Hematopoietic multipotent progenitor cell (in vitro differentiated cells): ENCODE data around the gene SLC6A19. TPM values are rescaled to one million over a fixed set of nuclear protein-coding genes. Genes with fewer than 3 reads are reported as not detected.

ENCODE experiments used
- DNase-seq, 3 donors: peaks; one replicate each; pipeline ENCODE4 v3.0.0-alpha.2; 2011 to 2015; ENCODE audit warnings: low read depth in 2 of 3, low spot score in 2 of 3
- total RNA-seq: library from RNA; depleted of rRNA; stranded (reverse); fragments of >200 nt; gene quantifications from one replicate; pipeline ENCODE4 v1.2.3, GENCODE V29; 2012

Gene SLC6A19
- total RNA-seq, 1 donor = under 0.01 TPM

DNA sequence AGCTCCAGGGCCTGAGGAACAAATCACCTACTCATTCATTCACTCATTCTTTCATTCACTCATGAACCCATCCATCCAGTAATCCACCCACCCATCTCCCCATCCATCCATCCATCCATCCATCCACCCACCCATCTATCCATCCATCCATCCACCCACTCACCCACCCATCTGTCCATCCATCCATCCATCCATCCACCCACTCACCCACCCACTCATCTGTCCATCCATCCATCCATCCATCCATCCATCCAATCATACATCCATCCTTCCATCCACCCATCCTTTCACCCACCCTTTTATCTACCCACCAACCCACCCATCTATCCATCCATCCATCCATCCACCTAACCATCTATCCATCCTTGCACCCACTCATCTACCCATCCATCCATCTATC is 35.5 kb upstream of the SLC6A19 start:
- no peak for DNase-seq

DNA sequence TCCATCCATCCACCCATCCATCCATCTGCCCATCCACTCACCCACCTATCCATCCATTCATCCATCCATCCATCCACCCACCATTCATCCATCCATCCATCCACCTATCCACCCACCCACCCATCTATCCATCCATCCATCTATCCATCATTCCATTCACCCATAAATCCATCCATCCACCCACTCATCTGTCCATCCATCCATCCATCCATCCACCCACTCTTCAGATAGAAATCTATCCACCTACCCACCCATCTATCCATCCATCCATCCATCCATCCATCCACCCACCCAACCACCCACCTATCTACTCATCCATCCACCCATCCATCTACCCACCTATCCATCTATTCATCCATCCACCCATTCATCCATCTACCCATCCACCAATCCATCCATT is 35.0 kb upstream of the SLC6A19 start:
- no peak for DNase-seq

DNA sequence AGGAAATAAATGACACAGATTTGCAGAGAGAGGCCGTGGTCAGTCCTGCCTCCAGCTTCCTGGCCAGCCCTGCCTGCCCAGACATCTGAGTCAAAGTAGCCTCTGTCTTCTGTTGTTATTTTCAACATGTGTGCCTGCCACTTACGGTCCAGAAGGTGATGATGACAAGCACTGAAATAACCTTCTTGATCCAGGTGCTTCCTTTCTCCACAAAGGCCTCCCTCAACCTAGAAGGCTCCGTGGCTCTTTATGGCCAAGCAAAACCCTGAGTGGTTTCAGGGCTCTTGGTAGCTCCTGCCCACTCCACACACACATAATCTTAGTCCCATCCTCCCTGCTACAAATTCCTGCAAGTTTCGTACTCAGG is 34.1 kb upstream of the SLC6A19 start:
- DNase-seq = no peak

DNA sequence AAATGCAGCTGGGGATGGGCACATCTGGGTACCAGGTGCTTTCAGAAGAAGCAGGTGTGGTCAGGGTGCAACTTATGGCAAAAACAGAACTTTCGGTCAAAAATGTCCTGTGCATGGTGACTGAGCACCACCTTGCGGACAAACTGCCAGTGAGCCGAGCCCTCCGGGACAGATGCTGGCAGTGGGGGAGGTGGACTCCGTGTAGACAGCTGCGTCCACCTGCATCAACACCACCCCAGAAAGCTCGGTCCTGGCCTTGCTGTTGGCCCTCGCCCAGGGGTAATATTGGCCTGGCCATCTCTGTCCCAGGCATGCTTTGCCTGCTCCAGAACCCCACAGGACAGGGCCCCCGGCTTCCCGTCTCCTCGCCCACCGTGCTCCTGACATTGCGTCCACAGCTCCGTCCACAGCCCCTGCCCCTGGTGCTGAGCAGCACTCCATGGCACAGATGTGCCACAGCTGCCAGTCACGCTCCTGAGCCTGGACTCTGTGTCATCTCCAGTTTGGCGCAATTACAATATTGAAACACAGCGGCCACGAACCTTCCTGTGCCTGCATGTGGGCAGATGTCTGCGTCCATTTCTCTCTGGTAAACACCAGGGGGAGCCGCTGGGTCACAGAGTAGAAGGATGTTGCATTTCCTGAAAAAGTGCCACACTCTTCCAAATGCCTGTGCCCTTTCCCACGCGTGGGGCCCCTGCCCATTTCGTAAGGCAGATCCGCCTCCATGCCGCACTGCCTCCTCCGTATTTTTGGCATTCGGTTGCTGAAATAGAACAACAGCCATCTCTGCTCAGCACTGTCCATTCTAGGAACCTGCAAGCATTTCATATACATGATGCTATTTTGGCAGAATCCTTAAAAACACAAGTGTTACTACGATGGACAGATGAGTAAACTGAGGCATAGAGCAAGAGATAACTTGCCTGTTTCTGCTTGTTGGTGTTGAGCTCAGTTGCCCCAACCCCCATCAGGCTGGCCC is 33.4 kb upstream of the SLC6A19 start:
- DNase-seq = peak; percentile 53 to 77 (median 70)

DNA sequence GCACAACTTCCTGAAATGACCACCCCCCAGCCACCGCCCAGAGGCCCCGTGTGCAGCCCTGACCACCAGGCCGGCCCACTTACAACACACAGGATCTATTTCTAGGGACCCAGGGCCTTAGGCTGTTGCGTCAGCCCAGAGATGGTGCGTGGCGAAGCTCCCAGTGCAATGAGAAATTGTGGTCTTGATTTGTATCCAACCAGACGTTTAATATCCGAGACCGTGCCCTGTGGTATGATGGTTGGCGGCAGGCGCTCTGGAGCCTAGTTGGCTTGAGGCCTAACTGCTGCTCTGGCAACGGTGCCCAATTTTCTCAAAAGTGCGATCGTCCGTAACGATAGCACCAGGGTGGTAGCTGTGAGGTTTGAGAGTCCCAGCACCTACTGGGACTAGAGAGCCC is 32.6 kb upstream of the SLC6A19 start:
- DNase-seq = no peak

DNA sequence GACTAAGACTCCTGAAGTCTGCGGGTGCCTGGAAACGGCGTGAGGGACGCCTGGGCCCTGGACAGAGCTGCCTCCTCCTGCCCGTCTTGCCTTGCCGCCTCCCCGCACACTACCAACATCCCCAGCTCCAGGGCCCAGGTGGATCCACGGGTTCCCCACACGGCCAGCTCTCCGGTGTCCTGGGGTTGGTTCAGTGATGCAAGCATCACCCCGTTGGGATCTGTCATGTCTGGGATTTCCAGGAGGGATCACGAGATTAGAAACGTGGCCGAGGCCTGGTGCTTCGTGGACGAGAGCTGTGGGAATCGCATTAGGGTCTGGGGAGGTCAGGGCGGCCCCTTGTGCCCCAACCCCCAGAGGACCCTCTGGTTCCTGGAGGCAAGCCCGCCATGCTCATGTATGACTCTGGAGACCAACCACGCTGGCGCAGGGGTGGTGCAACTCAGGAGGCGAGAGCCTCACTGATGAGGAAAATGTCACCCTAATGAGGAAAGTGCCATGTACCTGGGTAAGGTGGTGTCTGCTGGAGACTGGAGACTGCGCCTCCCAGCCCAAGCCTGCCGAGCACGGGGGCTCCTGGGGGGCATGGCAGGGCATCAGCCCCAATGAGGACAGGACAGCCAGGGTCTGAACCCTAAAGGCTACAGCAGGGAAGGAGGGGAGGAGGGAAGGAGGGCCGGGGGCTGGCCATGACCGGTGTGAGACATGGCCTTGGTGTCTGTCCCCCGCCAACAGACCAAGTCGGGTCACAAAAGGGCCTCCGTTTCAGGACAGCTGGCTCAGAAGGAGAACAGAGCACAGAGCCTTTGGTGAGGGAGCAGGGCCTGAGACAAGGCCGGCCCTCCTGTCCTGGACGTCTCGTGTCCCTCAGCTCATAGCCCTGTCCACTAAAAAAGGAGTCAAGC is 31.9 kb upstream of the SLC6A19 start:
- no peak for DNase-seq

DNA sequence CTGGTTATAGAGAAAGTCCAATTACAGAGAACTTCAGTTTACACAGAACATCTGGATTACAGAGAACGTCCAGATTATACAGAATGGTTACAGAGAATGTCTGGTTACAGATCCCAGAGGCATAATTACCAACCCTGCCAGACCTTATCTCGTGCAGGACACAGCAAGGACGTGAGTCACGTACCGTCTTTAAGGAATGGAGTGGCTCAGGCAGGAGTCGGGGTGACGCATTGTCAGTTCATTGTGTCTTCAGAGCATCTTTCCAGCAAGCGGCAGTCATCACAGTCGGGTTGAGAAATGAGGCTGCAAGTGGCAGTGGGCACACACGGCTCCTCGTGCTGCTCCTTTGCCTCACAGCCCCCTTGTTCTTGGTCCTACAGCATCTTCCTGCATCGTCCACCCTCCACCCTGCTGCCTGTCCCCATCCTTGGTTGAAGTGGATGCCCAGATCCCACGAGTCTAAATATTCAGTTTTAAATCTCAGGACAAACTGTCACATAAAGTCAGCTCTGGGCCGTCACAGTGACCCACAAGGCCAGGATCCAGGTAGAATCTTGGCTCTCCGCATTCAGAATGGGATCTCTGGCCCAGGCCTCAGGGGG is 30.0 kb upstream of the SLC6A19 start:
- DNase-seq = no peak

DNA sequence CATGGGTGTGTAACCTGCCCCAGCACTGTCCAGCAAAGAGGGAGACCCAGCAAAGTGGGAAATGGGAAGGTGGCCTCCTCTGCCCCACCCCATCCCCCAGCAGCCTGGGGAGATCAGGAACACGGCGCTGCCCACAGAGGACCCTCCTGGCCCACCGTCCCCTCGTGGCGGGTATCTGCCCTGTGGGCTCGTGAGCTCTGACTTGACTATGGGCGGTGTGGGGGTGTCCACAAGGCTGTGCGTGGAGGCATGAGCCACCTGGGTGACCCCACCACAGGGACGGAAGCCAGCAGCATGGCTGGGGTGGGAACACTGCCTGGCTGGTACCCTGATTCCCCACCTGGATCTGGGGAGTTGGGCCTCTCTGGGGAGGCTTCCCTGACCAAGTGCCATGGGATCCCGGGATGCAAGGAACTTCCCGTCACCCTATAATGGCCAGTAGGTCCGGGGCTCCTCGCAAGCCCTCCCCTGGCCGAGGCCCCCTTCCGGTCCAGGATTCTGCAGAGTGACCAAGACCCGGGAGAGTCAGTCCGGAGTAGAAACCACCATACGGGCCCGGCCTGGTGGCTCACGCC is 29.3 kb upstream of the SLC6A19 start:
- no peak for DNase-seq

DNA sequence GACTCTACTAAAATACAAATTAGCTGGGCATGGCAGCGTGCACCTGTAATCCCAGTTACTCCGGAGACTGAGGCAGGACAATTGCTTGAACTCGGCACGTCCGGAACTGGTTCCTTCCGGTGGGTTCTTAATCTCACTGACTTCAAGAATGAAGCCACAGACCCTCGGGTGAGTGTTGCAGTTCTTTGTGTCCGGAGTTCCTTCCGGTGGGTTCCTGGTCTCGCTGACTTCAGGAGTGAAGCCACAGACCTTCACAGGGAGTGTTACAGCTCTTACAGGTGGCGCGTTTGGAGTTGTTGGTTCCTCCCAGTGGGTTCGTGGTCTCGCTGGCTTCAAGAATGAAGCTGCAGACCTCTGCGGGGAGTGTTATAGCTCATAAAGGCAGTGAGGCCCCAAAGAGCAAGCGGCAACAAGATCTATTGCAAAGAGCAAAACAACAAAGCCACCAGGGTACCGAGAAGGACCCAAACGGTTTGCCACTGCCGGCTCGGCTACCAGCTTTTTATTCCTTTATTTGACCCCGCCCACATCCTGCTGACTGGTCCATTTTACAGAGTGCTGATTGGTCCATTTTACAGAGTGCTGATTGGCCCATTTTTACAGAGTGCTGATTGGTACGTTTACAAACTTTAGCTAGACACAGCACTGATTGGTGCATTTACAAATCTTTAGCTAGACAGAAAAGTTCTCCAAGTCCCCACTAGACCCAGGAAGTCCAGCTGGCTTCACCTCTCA is 28.6 kb upstream of the SLC6A19 start:
- DNase-seq = no peak

DNA sequence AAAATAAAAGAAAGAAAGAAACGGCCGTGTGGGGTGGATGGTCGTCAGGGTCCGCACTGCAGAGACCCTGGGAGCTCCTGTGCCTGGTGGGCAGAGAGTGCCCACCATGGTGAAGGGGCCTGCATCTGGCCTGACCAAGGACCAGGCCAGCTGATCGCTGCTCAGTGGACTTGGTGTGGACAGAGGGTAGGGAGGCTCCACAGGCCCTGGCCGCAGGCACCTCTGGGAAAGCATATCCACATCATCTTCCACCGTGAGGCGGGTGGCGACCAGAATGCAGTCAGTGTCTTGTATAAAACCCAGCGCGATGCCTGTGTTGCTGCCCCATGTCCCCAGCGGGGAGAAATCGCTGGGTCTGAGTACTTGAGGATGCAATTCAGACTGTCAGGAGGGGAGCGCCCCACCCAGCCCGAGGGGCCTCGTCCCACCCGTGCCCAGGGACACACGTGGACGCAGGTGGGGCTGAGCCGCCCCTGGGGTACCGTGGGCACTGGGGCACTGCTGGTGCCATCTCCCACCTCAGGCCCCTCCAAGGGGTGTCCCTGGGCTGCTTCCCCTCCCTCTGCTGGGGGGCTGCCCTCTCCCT is 27.8 kb upstream of the SLC6A19 start:
- DNase-seq = no peak

DNA sequence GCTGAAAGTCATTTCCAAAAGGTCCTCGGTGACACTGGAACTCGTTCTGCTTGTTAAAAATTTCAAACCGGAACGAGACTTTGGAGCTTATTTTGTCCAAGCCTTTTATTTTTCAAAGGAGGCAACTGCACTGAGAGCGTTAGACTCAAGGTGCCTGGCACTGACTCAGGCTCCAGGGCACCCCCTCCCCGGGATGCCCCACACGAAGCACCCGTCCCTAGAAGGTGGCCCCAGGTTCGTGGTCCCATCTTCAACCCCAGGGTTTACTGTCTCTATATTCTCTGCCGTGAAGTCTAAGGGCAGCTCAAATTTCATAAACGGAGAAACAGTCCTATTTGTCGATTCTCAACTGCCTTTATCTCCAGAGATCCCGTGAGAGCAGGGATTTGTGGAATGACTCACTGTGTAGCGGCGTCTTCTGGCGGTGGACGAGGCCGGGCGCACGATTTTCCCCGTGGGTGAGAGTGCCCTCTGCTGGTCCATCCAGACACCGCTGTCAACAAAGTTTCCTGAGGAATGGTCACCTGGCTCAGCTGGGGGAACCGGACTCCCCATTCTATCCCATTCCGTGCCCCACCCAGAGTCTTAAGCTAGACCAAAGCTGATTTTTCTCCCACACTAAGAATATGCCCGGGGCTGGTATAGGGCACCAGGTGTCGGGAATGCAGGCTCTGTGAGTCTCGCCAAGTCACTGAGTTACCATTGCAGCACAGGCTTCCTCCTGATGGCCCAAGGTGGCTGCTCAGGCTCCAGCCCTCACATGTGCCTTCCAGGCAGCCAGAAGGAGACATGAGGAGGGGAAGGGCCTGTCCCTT is 27.1 kb upstream of the SLC6A19 start:
- peak in 2 of 3 donors; percentile 43 to 51 for DNase-seq

DNA sequence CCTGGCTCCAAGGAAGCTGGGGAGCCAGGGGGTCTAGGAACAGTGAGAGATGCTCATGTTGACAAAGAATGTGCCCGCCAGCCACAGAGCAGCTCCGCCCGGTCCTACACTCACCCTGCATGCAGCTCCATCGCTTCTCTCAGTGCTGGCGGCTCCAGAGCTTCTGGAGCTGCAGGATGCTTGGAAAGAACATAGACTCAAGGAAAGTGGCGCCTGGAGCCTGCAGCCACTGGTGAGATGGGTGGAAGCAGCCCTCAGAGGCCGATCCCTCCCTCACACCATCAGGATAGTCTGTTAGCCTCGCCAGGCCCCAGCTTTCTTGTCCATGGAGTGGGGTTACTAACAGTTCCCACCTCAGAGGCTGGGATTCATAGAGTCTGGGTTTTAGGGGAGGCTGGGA is 26.4 kb upstream of the SLC6A19 start:
- no peak for DNase-seq

DNA sequence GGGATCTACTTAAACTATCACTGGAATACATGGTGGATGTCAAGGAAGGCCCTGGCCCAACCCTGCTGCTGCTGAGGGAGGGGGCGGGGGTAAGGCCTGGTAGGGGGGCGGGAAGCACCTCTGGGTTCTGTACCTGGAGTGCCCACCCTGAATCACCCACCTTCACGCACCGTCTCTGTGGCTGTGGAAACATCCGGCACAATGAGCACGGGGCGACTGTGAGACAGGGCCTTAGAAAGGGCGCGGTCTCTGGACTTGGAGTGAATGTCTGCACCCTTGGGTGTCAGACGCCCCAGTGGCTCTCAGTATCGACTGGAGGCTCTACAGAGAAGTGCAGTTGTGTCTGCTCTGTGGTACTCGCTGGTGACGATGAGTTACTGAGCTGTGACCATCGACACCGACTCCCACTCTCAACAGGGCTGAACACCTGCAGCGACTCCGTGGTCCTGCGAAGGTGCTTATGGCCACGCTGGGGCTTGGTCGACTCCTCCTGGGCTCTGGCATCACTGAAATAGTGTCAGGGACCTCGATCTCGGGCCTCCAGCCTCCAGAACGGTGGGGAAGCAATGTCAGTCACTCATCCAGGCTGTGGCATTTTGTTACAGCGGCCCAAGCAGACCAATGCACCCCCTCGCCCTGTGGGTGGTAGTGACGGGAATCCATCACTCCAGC is 25.5 kb upstream of the SLC6A19 start:
- DNase-seq = no peak

DNA sequence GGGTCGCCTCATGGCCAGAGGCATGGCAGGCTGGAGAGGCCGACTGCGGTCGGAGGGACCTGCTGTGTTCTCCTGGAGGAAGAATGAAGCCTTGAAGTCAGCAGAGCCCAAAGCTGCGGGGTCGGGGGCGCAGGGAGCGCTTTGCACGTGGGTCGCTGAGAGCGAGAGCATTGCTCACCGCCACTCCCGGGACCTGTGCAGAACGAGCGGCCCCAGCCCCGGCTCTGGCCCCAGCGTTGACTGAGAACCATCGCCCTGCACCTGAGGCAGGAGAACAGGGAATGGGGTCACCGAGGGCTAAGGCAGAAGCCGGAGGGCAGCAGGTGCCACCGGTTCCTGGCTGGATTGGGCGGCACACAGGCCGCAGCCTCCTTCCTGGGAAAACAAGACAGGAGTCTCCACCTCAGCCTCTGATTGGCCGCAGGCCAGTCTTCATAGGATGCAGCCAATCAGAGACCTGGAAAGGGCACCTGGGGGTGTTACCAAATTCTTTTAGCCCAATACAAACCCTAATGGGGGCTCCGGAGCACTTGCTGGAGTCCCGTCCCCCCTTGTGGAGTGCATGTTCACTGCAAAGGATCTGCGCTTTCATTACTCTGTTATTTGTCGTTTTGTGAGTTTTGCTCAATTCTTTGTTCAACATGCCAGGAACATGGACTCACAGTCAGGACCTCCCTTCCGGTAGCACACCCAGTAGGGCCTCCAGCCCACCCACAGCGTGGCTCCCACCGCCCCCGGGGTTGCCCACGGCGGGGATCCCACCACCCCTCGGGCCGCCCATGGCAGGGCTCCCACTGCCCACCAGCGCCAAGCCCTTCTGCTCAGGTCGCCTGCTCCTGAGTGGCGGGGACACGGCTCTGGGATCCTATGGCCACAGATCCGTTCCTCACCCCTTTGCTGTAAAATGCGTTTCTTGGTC is 24.7 kb upstream of the SLC6A19 start:
- DNase-seq = no peak

DNA sequence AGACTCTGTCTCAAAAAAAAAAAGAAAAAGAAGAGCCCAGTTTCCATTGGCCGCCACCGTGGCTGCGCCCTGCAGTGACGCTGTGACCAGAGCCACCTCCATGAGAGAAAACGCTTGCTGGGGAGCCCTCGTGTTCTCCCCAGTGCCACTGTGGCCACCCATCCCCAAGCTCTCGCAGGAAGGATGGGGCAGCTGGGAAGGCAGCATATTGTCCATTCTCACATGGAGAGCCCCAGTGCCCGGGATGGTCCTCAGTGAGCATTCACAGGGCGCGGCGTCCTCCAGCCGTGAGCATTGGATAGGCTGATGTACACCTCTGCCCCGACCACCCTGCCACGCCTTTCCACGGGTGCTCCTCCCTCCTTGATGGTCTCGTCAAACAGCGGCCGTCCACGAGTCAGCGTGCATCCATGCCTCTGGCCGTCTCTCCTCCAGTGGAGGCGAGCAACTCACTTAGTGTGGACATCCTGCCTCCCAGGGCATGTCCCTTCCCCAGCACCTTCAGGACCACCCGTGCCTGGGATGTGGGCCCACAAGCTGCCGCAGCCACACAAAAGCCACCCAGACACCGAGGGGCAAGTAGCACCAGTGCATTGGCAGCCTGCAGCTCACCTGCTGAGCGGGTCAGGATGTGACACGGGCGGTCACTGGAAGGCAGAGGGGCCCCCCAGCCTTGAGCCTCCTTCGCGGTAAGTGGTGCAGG is 23.4 kb upstream of the SLC6A19 start:
- no peak for DNase-seq

DNA sequence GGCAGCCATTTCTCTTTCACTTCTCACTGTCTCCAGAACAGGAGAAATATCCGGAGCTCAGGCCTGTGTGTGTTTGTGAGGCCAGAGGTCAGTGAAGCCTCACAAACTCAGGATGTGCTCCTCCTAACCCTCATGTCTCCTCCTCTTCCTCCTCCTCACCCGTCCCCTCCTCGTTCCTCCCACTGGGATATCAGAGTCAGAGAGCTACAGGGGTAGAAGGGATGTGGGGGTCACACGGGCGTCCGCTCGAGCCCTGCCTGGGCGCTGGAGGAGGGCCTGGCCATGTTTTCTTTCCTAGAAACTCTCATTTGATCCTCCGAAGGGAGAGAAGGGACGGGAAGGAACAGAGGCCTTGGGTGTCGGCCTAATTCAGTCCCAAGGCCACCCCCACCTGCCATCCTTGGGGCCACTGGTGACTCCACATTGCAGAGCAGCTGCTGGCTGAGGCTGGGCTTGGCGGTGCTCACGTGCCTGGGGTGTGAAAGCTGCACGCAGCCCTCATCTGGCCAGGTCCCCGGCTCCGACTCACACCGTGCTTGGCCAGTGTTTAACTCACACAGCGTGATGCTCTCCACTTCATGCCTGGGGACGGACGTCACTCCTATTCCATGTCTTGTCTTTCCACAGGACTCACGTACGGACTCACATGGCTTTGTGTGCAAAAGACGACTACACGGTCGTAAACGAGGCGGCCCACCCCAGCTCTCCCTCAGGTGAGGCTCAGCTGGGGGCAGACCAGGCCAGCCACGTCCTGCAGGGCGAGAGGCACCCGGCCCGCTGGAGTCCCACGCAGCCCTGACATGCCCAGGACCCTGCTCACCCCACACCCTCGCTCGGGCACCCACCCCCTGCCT is 22.6 kb upstream of the SLC6A19 start:
- DNase-seq = no peak
